WTC11 (cell line): ENCODE measurements around the gene LGSN.

Experiments used
- JAZF1 ChIP-seq: fragments of 250-450 bp; sonication (Bioruptor Pico); IDR thresholded peaks from 2 replicates; pipeline ENCODE4 v1.9.0; 2021; ENCODE audit warnings: moderate library complexity, mild to moderate bottlenecking, inconsistent platforms
- KAT7 ChIP-seq: sonication (generic); formaldehyde crosslinking; IDR thresholded peaks from 2 replicates; pipeline ENCODE4 v1.8.1; 2023; ENCODE audit warnings: missing genetic modification reagents, mild to moderate bottlenecking, borderline replicate concordance

GRCh38 chr6:63348836-63349235 is 29.1 kb upstream of the LGSN start:
- TF ChIP-seq JAZF1: no peak
- no peak for TF ChIP-seq KAT7 (CRISPR knock-in tag)
